Breast epithelium (tissue), 3 donors: ENCODE measurements around the gene DPT.

ENCODE experiments used
- POLR2A ChIP-seq: fragments of 450-650 bp; IDR thresholded peaks from one replicate; pipeline ENCODE4 v1.6.1; 2016; ENCODE audit warnings: antibody characterized with exemption, mild to moderate bottlenecking, moderate library complexity
- TF ChIP-seq, protein P1 (sequence below), 3 donors: fragments of 450-650 bp; IDR thresholded peaks; one replicate each; pipeline ENCODE4 v1.5.1; 2016 to 2017; ENCODE audit warnings: antibody characterized with exemption in 3 of 3, mild to moderate bottlenecking in 3 of 3, moderate library complexity in 3 of 3

DNA sequence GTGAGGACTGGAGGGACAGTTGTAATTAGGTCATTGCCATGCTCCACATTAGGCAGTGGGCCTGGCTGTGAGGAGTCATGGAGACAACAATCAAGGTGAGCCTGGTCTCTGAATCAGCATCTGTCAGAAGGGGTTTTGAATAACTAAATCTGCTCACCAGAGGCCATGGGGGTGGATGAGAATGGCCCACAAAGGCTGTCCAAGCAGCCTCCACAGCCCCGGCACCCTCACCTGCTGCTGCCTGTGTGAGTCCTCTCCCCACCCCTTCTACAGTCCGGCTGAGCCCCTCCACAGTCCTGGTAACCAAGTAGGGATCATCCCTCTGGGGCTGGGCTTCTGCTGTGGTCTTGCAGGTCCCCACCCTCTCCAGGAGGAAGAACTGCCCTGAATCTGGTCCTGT, 2.3 kb downstream of the DPT start:
- TF ChIP-seq, protein P1, sequence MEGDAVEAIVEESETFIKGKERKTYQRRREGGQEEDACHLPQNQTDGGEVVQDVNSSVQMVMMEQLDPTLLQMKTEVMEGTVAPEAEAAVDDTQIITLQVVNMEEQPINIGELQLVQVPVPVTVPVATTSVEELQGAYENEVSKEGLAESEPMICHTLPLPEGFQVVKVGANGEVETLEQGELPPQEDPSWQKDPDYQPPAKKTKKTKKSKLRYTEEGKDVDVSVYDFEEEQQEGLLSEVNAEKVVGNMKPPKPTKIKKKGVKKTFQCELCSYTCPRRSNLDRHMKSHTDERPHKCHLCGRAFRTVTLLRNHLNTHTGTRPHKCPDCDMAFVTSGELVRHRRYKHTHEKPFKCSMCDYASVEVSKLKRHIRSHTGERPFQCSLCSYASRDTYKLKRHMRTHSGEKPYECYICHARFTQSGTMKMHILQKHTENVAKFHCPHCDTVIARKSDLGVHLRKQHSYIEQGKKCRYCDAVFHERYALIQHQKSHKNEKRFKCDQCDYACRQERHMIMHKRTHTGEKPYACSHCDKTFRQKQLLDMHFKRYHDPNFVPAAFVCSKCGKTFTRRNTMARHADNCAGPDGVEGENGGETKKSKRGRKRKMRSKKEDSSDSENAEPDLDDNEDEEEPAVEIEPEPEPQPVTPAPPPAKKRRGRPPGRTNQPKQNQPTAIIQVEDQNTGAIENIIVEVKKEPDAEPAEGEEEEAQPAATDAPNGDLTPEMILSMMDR (IDR thresholded peaks at IDR 0.05), result no peak
- no peak for TF ChIP-seq POLR2A
